ENCODE results near the gene CARD6. TPM values are rescaled to one million over a fixed set of nuclear protein-coding genes. Genes with fewer than 3 reads are reported as not detected.
"Not testable (repeated sequence)": the region's sequence is repeated elsewhere in the genome, so short reads cannot be mapped to it uniquely, and the experiment has no call there.

Gene CARD6
- total RNA-seq, 1 donor from 2014 or later: 15.9 TPM

DNA sequence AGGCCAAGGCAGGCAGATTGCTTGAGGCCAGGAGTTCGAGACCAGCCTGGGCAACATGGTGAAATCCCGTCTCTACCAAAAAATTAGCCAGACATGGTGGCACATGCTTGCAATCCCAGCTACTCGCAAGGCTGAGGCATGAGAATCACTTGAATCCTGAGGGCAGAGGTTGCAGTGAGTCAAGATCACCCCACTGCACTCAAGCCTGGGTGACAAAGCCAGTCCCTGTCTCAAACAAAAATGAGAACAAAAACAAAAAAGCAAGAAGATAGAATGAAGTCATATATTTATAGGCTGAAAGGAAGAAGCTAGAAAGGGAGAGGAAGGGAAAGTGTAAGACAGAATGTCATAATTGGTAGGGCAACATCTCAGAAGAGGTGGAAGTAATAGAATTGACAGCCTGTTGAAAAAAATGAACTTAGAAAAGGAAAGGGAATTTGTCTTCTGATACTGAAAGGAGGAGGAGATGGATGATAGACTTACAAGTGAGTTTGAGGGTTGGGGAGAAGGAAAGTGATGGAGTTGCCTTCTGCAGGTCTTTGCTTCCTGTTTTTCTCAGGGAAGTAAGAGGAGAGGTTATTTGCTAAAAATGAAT, 32.2 kb downstream of the CARD6 start:
- ATAC-seq: no peak

DNA sequence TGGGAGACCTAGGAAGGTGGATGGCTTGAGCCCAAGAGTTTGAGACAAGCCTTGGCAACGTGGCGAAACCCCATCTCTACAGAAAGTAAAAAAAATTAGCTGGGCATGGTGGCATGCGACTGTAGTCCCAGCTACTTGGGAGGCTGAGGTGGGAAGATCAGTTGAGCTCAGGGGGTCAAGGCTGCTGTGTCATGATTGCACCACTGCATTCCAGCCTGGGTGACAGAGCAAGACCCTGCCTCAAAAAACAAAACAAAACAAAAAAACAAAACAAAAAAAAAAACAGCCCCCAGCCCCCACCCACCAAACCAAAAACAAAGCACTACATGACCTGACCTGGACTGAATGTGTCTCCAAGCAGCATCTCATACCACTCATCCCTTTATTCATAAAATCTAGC, 34.8 kb downstream of the CARD6 start:
- ATAC-seq: no peak

DNA sequence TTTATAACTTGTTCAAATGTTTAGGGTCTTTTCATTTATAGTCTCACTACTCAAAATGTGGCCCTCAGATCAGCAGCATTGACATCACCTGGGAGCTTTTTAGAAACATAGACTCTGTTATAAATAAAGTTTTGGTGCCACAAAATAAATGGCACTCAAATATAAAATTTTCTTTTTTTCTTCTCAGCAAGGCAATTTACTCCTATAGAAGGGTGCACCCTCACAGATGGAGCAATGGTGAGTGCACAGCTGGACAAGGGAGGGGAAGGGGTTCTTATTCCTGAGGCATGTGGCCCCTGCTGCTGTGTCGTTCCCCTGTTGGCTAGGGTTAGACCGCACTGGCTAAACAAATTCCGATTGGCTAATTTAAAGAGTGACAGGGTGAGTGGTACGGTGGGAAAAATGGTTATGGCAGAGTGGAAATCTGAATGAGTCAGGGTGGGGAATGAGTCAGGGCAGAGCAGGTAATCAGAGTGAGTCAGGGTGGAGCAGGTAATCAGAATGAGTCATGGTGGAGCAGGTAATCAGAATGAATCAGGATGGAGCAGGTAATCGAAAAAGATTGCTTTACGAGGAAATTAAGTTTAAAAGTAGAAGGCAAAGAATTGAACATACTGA, 36.3 kb downstream of the CARD6 start:
- ATAC-seq: no peak

DNA sequence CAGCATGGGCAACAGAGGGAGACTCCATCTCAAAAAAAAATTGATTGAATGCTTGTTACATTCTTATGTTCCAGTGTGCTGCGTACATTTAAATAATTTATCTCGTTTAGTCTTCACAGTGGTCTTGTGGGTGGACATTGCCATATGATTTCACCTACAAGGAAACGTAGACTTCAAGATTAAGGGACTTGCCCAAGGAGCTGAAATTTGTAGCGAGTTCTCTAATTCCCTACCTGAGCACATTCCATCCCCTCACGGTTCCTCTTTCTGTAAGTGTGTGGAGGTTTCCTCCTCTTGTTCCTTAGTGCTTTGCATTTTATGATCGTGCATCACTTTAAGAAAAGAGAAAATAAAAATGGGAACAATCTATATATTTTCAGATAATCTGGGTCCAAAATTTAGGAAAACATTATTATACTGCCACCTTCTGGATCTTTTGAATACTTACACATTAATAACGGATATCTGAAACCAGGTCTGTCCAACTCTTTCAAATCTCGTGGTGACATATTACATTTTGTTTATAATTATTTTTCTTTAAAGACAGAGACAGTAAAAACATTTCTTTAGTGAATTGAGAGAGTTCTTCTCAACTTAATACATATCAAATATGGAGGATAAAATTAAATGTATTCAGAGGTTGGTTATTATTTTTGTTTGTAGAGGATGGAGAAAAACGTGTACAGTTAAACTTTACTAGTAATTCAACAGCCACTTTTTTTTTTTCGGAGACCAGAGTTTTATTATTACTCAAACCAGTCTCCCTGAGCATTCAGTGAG, 38.2 kb downstream of the CARD6 start:
- no peak for ATAC-seq

DNA sequence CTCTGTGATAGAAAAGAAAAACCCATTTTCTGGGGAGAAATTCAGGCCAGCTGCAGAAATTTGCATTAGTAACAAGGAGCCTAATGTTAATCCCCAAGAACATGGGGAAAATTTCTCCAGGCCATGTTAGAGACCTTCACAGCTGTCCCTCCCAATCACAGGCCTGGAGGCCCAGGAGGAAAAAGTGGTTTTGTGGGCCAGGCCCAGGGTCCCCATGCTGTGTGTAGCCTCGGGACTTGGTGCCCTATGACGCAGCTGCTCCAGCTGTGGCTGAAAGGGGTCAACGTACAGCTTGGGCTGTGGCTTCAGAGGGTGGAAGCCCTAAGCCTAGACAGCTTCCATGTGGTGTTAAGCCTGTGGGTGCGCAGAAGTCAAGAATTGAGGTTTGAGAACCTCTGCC, 41.1 kb downstream of the CARD6 start:
- ATAC-seq: no peak

DNA sequence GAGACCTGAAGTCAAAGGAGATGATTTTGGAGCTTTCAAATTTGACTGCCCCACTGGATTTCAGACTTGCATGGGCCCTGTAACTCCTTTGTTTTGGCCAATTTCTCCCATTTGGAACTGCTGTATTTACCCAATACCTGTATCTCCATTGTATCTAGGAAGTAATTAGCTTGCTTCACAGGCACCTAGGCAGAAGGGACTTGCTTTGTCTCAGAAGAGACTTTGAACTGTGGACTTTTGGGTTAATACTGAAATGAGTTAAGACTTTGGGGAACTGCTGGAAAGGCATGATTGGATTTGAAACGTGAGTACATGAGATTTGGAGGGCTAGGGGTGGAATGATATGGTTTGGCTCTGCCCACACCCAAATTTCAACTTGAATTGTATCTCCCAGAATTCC, 41.9 kb downstream of the CARD6 start:
- ATAC-seq: not testable (repeated sequence)

DNA sequence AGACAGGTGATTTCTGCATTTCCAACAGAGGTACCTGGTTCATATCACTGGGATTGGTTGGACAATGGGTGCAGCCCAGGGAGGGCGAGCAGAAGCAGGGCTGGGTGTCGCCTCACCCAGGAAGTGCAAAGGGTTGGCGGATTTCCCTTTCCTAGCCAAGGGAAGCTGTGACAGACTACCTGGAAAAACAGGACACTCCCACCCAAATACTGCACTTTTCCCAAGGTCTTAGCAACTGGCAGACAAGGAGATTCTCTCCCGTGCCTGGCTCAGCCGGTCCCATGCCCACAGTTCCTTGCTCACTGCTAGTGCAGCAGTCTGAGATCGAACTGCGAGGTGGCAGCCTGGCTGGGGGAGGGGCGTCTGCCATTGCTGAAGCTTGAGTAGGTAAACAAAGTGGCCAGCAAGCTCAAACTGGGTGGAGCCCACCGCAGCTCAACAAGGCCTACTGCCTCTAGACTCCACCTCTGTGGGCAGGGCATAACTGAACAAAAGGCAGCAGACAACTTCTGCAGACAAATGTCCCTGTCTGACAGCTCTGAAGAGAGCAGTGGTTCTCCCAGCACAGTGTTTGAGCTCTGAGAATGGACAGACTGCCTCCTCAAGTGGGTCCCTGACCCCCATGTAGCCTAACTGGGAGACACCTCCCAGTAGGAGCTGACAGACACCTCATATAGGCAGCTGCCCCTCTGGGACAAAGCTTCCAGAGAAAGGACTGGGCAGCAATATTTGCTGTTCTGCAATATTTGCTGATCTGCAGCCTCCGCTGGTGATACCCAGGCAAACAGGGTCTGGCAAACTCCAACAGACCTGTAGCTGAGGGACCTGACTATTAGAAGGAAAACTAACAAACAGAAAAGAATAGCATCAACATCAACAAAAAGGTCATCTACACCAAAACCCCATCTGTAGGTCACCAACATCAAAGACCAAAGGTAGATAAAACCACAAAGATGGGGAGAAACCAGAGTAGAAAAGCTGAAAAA, 54.6 kb downstream of the CARD6 start:
- ATAC-seq: not testable (repeated sequence)

DNA sequence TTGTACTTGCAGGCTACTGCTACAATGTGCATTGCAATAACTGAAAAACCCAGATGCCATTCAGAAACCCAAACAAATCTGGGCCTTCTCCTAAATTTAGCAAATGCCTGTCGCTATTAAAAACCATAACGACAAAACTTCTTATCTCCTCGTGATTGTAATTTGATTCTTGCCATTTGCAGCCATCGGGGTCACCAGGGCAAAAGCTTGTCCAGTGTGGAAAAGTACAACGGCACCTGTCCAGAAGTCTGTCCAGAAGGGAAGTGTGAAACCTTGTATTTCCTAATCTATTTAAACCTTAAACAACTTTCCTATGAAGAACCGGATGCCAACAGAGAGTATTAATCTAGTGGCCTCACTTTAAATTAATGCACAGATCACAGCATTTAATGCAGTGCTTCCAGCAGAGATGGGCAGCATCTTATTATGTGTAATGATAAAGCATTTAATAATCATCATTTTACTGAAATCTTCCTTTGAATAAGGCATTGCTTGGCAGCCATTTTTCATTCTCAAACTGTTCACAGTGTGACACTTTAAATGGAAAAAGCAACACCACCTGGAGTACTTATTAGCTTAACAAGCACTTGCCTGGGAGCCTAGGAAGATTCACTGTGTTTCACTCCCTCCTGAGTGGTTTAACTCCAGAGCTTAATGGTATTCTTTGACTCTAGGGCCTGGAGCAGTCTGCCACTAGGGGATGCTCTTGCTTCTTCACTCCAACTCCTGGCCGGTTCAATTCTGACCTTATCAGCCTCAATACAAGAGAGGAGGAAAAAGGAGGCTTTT, 63.2 kb downstream of the CARD6 start:
- ATAC-seq: peak; percentile 74

DNA sequence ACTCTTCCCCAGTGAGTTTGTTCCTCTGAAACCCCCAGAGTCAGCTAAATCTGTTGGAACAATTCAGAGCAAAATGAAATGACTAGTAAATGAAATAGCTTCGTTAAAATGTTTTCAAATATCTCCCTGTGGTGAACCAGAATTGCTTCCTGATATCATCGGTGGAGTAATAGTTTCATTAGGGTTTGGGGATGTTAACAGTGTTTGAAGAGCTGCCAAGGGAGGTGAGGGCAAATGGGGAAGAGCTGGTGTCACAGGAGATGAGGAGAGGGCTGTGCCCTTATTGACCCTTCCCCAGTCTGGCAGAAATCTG, 63.8 kb downstream of the CARD6 start:
- ATAC-seq: no peak

DNA sequence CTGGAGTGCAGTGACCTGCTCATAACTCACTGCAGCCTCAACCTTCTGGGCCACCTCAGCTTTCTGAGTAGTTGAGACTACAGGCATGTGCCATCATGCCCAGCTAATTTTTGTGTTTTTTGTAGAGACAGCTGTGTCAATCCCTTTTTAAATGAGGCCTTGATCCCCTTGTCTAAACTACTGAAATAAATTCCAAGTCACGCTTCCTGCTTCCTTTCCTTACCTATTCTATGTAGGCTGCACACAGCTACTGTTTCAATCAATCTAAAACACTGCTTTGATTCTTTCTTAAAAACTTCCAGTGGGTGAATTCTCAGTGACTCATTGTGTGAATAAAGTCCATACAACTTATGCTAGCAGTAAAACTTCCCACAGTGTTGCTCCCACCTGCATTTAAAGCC, 65.2 kb downstream of the CARD6 start:
- ATAC-seq: peak; percentile 53

DNA sequence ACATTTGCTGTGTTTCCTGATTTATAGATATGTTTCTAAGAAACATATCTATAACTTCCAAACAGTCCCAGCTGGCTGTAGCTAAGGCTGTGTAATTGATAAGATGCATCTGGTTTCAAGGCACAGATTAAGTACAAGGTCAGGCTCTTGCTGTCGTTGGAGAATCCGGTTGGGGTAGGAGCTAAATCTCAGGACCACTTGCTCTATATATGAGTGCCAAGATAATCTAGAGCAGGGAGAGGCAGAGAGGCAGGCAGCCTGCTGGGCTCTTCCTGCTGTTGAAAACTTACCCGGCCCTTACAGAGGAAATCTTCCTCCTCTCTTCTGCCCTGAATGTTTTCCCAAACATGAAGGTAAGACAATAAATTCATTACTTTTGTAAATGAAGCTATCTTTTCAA, 68.1 kb downstream of the CARD6 start, which contains the start of gene C7:
Gene C7, plus strand, starts transcription at position 234 of the 400 bp plus-strand sequence. Its CDS starts 114 bp downstream, at position 348.
- ATAC-seq: no peak

DNA sequence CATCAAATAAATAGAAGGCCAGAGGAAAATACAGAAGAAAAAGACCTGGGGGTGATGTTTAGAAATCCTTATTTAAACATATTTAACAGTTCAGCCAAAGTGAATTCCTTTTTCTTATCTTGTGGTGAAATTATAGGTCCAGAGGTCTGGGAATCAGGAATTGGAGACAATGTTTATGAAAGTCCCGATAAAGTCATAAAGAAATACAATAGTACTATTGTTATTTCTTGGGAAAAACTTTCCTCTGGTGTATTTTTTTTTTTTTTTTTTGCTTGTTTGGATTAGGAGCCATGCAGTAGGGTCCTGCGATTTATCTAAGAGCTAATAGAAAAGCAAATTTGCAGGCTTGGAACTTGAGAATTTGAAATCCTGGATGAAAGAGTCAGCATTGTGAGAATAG, 68.6 kb downstream of the CARD6 start:
- ATAC-seq: no peak

Other genes starting within 250 kb of the CARD6 start
- 1.5 TPM for gene PTGER4, start 161.5 kb upstream of the CARD6 start, total RNA-seq
- 3.8 TPM for gene TTC33, start 85.4 kb upstream of the CARD6 start, total RNA-seq
- 32.3 TPM for gene PRKAA1, start 43.0 kb upstream of the CARD6 start, total RNA-seq
- gene RPL37, start 6.1 kb upstream of the CARD6 start, total RNA-seq: 1,416 TPM
- 8.4 TPM for gene C7, start 68.1 kb downstream of the CARD6 start, total RNA-seq
- not detected for gene MROH2B, start 230.0 kb downstream of the CARD6 start, total RNA-seq

Measured in esophagus mucosa (tissue), 1 donor.